ENCODE results near the gene LYPD6. TPM values are rescaled to one million over a fixed set of nuclear protein-coding genes. Genes with fewer than 3 reads are reported as not detected.

The LYPD6 gene
- total RNA-seq, 3 donors from 2014 or later, result 0.16 to 17.7 (median 3.9) TPM

GRCh38 chr2:149346272-149346671, 15.9 kb downstream of the LYPD6 start:
- Histone ChIP-seq H3K4me1 (no peaks in the 10 kb centered on the region), H3K27ac (no peak overlapping the region), H3K4me3 (no peak overlapping the region), H3K27me3 (no peaks in the 10 kb centered on the region), H3K9me3 (no peaks in the 10 kb centered on the region), H3K36me3 (no peaks in the 10 kb centered on the region)
- no peak for DNase-seq (ENCODE audit: low spot score in 2 of 2)
- TF ChIP-seq CTCF (IDR thresholded peaks at IDR 0.05) (no peak), POLR2A (IDR thresholded peaks at IDR 0.05) (no peak), POLR2AphosphoS5 (IDR thresholded peaks at IDR 0.05) (no peak)
- intact Hi-C loops (cut with DNase I; ENCODE audit: low total_unique reads), result no loop called here

GRCh38 chr2:149348291-149348690, 17.9 kb downstream of the LYPD6 start:
- H3K27ac ChIP-seq, result no peak overlapping the region
- intact Hi-C loops (cut with DNase I; ENCODE audit: low total_unique reads), result no loop called here
- no peak for DNase-seq (ENCODE audit: low spot score in 2 of 2)

GRCh38 chr2:149353421-149353820, 23.0 kb downstream of the LYPD6 start:
- intact Hi-C loops (cut with DNase I; ENCODE audit: low total_unique reads), result loop anchor here (5.0 kb wide), 1 partner anchor 406 kb away; no protein-coding TSS in a partner anchor
- TF ChIP-seq CTCF (IDR thresholded peaks at IDR 0.05), result no peak
- TF ChIP-seq POLR2AphosphoS5 (IDR thresholded peaks at IDR 0.05), result no peak
- no peak for TF ChIP-seq POLR2A (IDR thresholded peaks at IDR 0.05)

More at GRCh38 chr2:149348291-149348690, 17.9 kb downstream of the LYPD6 start:
- H3K27me3 ChIP-seq, result no peaks in the 10 kb centered on the region
- H3K9me3 ChIP-seq, result no peaks in the 10 kb centered on the region
- TF ChIP-seq POLR2A (IDR thresholded peaks at IDR 0.05), result no peak
- TF ChIP-seq CTCF (IDR thresholded peaks at IDR 0.05), result no peak
- TF ChIP-seq POLR2AphosphoS5 (IDR thresholded peaks at IDR 0.05), result no peak
- H3K4me3 ChIP-seq, result no peak overlapping the region
- no peaks in the 10 kb centered on the region for H3K4me1 ChIP-seq
- no peaks in the 10 kb centered on the region for H3K36me3 ChIP-seq

GRCh38 chr2:149355716-149356422, 25.5 kb downstream of the LYPD6 start:
- no peaks in the 10 kb centered on the region for H3K36me3 ChIP-seq
- TF ChIP-seq POLR2AphosphoS5 (IDR thresholded peaks at IDR 0.05) (no peak), CTCF (IDR thresholded peaks at IDR 0.05) (no peak), POLR2A (IDR thresholded peaks at IDR 0.05) (no peak)
- H3K4me3 ChIP-seq, result no peak overlapping the region
- no peaks in the 10 kb centered on the region for H3K9me3 ChIP-seq
- no peaks in the 10 kb centered on the region for H3K27me3 ChIP-seq
- H3K4me1 ChIP-seq, result no peaks in the 10 kb centered on the region
- intact Hi-C loops (cut with DNase I; ENCODE audit: low total_unique reads), result no loop called here
- DNase-seq (ENCODE audit: low spot score in 2 of 2), result no peak
- H3K27ac ChIP-seq, result no peak overlapping the region

More at GRCh38 chr2:149353421-149353820, 23.0 kb downstream of the LYPD6 start:
- no peak for DNase-seq (ENCODE audit: low spot score in 2 of 2)
- Histone ChIP-seq H3K4me3 (no peak overlapping the region), H3K27ac (no peak overlapping the region), H3K36me3 (no peaks in the 10 kb centered on the region), H3K9me3 (no peaks in the 10 kb centered on the region), H3K27me3 (no peaks in the 10 kb centered on the region), H3K4me1 (no peaks in the 10 kb centered on the region)

GRCh38 chr2:149357058-149357457, 26.7 kb downstream of the LYPD6 start:
- TF ChIP-seq CTCF (IDR thresholded peaks at IDR 0.05) (no peak), POLR2AphosphoS5 (IDR thresholded peaks at IDR 0.05) (no peak), POLR2A (IDR thresholded peaks at IDR 0.05) (no peak)
- H3K27me3 ChIP-seq, result no peaks in the 10 kb centered on the region
- no peak overlapping the region for H3K27ac ChIP-seq
- no peak overlapping the region for H3K4me3 ChIP-seq
- no peaks in the 10 kb centered on the region for H3K9me3 ChIP-seq
- no peaks in the 10 kb centered on the region for H3K4me1 ChIP-seq
- intact Hi-C loops (cut with DNase I; ENCODE audit: low total_unique reads), result no loop called here
- DNase-seq (ENCODE audit: low spot score in 2 of 2), result no peak
- H3K36me3 ChIP-seq, result no peaks in the 10 kb centered on the region
